Caco-2 (cell line): ENCODE results near the gene ZNF148. TPM values are rescaled to one million over a fixed set of nuclear protein-coding genes. Genes with fewer than 3 reads are reported as not detected.

Source experiments
- BruUV-seq: library from RNA; stranded (reverse); fragments of 400-500 nt; replicated peaks from 2 replicates; lab custom pipeline; 2021; lab: Mats Ljungman, UMichigan
- CTCF ChIA-PET: fragments of 300-600 bp; sonication (Branson Sonifier 250); formaldehyde crosslinking; loops from one replicate; lab custom pipeline; 2022; ENCODE audit warnings: antibody characterized with exemption; lab: Charles Lee
- POLR2A ChIA-PET: fragments of 300-600 bp; sonication (Branson Sonifier 250); formaldehyde crosslinking; loops from one replicate; lab custom pipeline; 2022; ENCODE audit warnings: antibody characterized with exemption; lab: Charles Lee
- DNase-seq, 2 experiments: peaks; one replicate each; pipeline versions ENCODE4 v3.0.0 to v3.0.0-alpha.2; 2020 to 2022
- H3K27me3 ChIP-seq: replicated peaks from 2 replicates; pipeline ENCODE4 v1.6.0; 2011; ENCODE audit warnings: low read length; ENCODE audit not compliant: control insufficient read depth, insufficient read depth
- H3K36me3 ChIP-seq: 2 replicates; pipeline ENCODE4 v1.5.1; 2011; ENCODE audit warnings: low read length; ENCODE audit not compliant: control insufficient read depth, insufficient read depth
- H3K4me1 ChIP-seq: fragments of 250-450 bp; sonication (Bioruptor Pico); 2 replicates; pipeline ENCODE4 v1.5.1; 2020; ENCODE audit warnings: mild to moderate bottlenecking
- H3K4me3 ChIP-seq: 2 replicates; pipeline ENCODE4 v1.5.1; 2011; ENCODE audit warnings: low read depth, mild to moderate bottlenecking, control low read depth, low read length
- H3K9me3 ChIP-seq: fragments of 250-450 bp; sonication (Bioruptor Pico); 2 replicates; pipeline ENCODE4 v1.5.1; 2020; ENCODE audit warnings: mild to moderate bottlenecking, moderate library complexity
- H3K27ac Mint-ChIP-seq: one replicate; pipeline ENCODE4 v1.8.0; 2022; ENCODE audit warnings: mixed read lengths; ENCODE audit not compliant: unreplicated experiment
- H3K27me3 Mint-ChIP-seq: one replicate; pipeline ENCODE4 v1.8.0; 2022; ENCODE audit warnings: mixed read lengths; ENCODE audit not compliant: insufficient read depth, unreplicated experiment
- H3K36me3 Mint-ChIP-seq: one replicate; pipeline ENCODE4 v1.8.0; 2022; ENCODE audit warnings: mild to moderate bottlenecking, mixed read lengths; ENCODE audit not compliant: insufficient read depth, unreplicated experiment
- H3K4me1 Mint-ChIP-seq: one replicate; pipeline ENCODE4 v1.8.0; 2022; ENCODE audit warnings: low read depth, mixed read lengths; ENCODE audit not compliant: unreplicated experiment
- H3K4me3 Mint-ChIP-seq: one replicate; pipeline ENCODE4 v1.8.0; 2022; ENCODE audit warnings: mild to moderate bottlenecking, moderate library complexity, mixed read lengths; ENCODE audit not compliant: unreplicated experiment
- H3K9me3 Mint-ChIP-seq: one replicate; pipeline ENCODE4 v1.8.0; 2022; ENCODE audit warnings: mixed read lengths; ENCODE audit not compliant: unreplicated experiment
- CTCF ChIP-seq, 2 experiments: fragments of 200-600 bp in 1 of 2; IDR thresholded peaks; 1 replicate in 1 of 2; 2 replicates in 1 of 2; pipeline versions ENCODE4 v1.5.1 to v1.8.0; 2011 to 2022; ENCODE audit warnings: antibody characterized with exemption in 1 of 2, control low read depth in 1 of 2, inconsistent platforms in 1 of 2, low read depth in 1 of 2, low read length in 1 of 2, mild to moderate bottlenecking in 1 of 2, moderate library complexity in 1 of 2; ENCODE audit not compliant: insufficient read depth in 1 of 2, severe bottlenecking in 1 of 2, unreplicated experiment in 1 of 2
- intact Hi-C: fragments of 100-400 bp; cut with micrococcal nuclease; formaldehyde crosslinking; loops from one replicate; pipeline ENCODE4 v1.10.0; 2022; ENCODE audit not compliant: unreplicated experiment
- total RNA-seq: library from RNA; stranded (reverse); gene quantifications from 2 replicates; pipeline ENCODE4 v1.2.3, GENCODE V29; 2022

The ZNF148 gene
- total RNA-seq, 1 experiment from 2014 or later = 33.3 TPM

- Histone ChIP-seq H3K27me3 (no peaks in the 10 kb centered on the region), H3K4me1 (no peaks in the 10 kb centered on the region), H3K9me3 (no peaks in the 10 kb centered on the region), H3K4me3 (no peak overlapping the region), H3K36me3 (peaks cover 1% of the 10 kb centered on the region)
- Mint-ChIP-seq H3K9me3 (no peaks in the 10 kb centered on the region), H3K4me1 (no peaks in the 10 kb centered on the region), H3K27ac (no peak overlapping the region), H3K4me3 (no peak overlapping the region), H3K36me3 (peaks cover 23% of the 10 kb centered on the region), H3K27me3 (no peaks in the 10 kb centered on the region)
- DNase-seq = no peak
- BruUV-seq = no TSS peak
- CTCF ChIA-PET = no interaction called here
- POLR2A ChIA-PET = interaction anchor here (0.6 kb wide), 1 partner anchor 118 kb away, joined by 3 read pairs; no protein-coding TSS in a partner anchor
- intact Hi-C loops = no loop called here
- no peak for TF ChIP-seq CTCF (IDR thresholded peaks at IDR 0.05; ENCODE audit: insufficient read depth in 1 of 2, low read depth in 1 of 2, low read length in 1 of 2, severe bottlenecking in 1 of 2, unreplicated experiment in 1 of 2)
Measured at GRCh38 chr3:125318167-125318865, 56.8 kb downstream of the ZNF148 start.

- CTCF ChIA-PET = no interaction called here
- H3K4me1 Mint-ChIP-seq = no peaks in the 10 kb centered on the region
Measured at GRCh38 chr3:125317761-125318160, 57.4 kb downstream of the ZNF148 start.

GRCh38 chr3:125316949-125317348 lies 58.2 kb downstream of the ZNF148 start:
- no peaks in the 10 kb centered on the region for H3K27me3 Mint-ChIP-seq
- CTCF ChIA-PET = no interaction called here
- H3K27ac Mint-ChIP-seq = no peak overlapping the region
- H3K9me3 Mint-ChIP-seq = no peaks in the 10 kb centered on the region
- intact Hi-C loops = no loop called here
- peaks cover 32% of the 10 kb centered on the region for H3K36me3 Mint-ChIP-seq
- no peak overlapping the region for H3K4me3 Mint-ChIP-seq
- no TSS peak for BruUV-seq
- Histone ChIP-seq H3K4me1 (no peaks in the 10 kb centered on the region), H3K36me3 (peaks cover 1% of the 10 kb centered on the region; the same call in 1 of the 2 replicates), H3K27me3 (no peaks in the 10 kb centered on the region), H3K9me3 (no peaks in the 10 kb centered on the region), H3K4me3 (no peak overlapping the region)
- POLR2A ChIA-PET = no interaction called here
- no peak for DNase-seq
- no peak for TF ChIP-seq CTCF (IDR thresholded peaks at IDR 0.05; ENCODE audit: insufficient read depth in 1 of 2, low read depth in 1 of 2, low read length in 1 of 2, severe bottlenecking in 1 of 2, unreplicated experiment in 1 of 2)
- H3K4me1 Mint-ChIP-seq = no peaks in the 10 kb centered on the region

More at GRCh38 chr3:125317761-125318160, 57.4 kb downstream of the ZNF148 start:
- Mint-ChIP-seq H3K27me3 (no peaks in the 10 kb centered on the region), H3K36me3 (peaks cover 26% of the 10 kb centered on the region), H3K9me3 (no peaks in the 10 kb centered on the region), H3K4me3 (no peak overlapping the region), H3K27ac (no peak overlapping the region)
- Histone ChIP-seq H3K36me3 (peaks cover 1% of the 10 kb centered on the region), H3K27me3 (no peaks in the 10 kb centered on the region), H3K4me3 (no peak overlapping the region), H3K4me1 (no peaks in the 10 kb centered on the region), H3K9me3 (no peaks in the 10 kb centered on the region)
- POLR2A ChIA-PET = no interaction called here
- BruUV-seq = no TSS peak
- DNase-seq = no peak
- intact Hi-C loops = no loop called here
- no peak for TF ChIP-seq CTCF (IDR thresholded peaks at IDR 0.05; ENCODE audit: insufficient read depth in 1 of 2, low read depth in 1 of 2, low read length in 1 of 2, severe bottlenecking in 1 of 2, unreplicated experiment in 1 of 2)
